NCI-H1048 (cell line): Measurements from ENCODE around the gene AATF.
"Not testable (repeated sequence)": the region's sequence is repeated elsewhere in the genome, so short reads cannot be mapped to it uniquely, and the experiment has no call there.

Experiments
- DNase-seq: peaks from one replicate; lab custom pipeline; 2025; lab: John Stamatoyannopoulos, UW

The AATF gene

DNA sequence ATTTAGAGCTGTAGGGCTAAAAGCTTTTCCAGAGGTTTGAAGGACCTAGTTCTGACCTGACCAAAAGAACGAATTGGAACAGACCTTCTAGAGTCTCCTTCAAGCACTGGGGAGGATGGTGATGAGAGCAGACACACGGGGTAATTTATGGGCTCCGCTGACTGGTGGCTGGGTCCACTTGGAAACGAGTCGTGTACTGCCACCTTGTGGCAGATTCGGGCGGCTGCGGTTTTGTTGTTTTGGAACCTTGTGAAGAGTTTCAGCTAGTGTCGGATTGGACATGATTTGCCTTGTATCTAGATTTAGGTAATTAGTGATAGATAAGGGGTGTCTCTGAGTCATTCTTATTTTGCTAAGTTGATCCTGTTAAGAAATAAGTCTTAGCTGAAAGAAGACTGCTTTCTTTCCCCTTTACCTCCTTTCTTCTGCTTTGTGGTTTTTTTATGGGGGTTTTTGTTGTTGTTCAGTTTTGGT is 98.9 kb downstream of the AATF start:
- peak; percentile 21 for DNase-seq

DNA sequence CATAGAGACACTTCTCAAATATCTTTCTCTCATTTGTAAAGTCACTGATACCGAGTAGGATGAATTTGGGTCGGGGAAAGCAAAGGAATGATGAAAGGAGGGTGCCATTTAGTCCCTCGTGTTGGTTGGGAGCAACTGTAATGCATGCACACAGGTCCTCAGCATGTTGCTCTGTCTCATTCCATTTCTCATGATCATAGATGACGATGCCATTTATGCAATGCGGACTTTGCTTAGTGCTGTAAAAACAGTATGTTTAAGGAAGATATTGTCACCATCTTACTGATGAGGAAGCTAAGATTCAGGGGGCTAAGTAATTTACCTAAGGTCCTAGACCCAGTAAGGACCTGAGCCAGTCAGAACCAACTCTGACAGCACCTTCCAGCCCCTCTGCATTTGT is 100.1 kb downstream of the AATF start:
- no peak for DNase-seq

DNA sequence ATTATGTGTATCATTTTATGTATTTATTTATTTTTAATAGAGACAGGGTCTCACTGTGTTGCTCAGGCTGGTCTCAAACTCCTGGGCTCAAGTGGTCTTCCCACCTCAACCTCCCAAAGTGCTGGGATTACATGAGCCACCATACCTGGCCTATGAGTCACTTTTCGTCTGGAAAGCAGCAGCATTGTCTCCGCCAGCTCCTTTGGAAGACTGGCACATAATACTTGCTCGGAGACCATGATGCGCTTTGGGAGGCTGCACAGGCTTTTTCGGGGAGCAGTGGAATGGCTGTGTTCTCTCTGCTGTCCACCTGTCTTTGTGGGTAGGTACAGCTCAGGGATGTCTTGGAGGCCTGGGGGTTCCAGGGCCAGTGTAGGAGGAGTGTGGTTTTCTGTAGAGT is 102.2 kb downstream of the AATF start:
- no peak for DNase-seq

DNA sequence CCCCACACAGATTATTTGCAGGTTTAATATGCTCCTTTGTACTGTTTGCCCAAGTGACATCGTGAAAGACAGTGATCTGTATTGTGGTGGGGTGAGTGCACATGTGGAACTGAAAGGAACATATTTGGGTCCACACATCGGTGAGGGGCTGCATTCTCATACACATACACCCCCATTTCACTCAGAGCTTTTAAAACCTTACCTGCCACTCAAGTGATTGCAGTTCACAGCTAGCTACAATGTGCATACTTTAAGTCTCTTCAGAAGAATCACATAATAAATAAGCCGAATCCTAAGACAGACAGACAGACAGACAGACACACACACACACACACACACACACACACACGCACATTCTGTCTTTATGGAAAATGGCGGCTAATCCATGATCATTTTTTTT is 102.6 kb downstream of the AATF start:
- no peak for DNase-seq

DNA sequence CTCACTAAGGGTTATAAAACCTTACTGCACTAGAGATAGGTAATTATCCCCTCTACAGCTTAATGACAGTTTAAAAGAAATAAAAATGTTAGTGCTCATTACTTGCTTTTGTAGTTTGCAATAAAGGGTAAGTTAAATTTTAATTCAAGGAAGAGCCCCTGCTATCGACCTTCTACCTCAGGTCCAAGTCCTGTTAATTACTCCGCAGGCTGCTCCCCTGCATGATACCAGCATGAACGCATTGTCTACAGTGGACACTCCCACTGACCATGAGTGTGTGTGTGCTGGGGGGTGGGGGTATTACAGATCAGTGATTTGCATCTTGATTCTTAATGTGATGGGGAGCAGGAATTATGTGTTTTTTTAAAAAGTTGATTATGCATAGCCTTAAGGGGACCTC is 103.1 kb downstream of the AATF start:
- no peak for DNase-seq

DNA sequence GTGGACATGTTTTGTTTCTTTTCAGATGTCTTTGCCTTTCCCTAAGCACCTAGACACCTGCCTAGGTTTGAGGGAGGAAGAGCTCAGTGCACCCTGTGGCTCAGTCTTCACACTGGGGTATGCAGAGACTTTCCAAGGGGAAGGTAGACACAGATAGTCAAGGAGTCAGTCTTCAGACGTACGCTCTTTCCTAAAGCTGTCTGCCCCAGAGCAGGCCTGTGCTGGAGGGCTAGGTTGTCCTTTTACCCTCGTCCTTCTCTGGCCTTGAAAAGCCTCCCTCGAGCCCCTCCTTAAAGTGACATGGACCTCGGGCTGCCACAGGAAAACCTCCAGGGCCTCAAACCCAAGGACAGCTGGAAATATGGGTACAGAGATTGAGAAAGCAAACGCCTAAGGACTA is 103.7 kb downstream of the AATF start:
- no peak for DNase-seq

DNA sequence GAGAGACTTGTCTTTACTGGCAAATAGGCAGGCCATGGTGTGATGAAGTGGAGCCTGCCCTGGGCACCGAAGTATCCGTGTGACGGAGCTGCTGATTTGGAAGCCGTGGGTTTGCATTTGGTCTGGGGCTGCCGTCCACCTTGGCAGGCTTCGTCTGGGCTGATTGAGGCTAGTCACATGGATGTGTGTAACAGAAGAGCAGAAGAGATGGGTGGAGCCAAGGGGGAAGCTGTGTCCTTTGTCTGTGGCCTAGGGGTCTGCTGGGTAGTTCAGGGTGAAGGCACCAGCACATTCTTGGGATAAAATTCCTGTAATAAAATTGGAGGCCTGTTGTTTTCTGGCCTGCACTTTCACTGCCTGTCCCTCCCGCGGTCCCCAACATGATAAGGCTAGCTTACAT is 106.1 kb downstream of the AATF start:
- no peak for DNase-seq

DNA sequence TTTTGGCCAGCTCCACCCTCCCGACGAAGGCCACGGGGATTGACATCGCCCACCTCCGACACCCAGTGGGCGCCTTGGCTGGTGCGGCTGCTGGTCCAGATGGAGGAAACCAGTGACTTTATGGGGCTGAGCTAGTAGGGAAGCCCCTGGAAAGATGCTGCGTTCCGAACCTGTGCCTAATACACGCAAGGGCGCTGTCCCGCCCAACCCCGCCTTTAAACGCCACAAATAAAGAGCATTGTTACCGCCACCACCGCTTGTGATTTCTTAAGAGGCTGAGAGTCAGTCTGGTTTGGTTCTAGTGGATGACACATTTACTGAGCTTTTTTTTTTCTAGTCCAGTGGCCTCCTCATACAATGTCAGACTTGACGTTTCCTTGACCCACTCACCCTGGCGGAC is 107.9 kb downstream of the AATF start:
- DNase-seq: no peak

DNA sequence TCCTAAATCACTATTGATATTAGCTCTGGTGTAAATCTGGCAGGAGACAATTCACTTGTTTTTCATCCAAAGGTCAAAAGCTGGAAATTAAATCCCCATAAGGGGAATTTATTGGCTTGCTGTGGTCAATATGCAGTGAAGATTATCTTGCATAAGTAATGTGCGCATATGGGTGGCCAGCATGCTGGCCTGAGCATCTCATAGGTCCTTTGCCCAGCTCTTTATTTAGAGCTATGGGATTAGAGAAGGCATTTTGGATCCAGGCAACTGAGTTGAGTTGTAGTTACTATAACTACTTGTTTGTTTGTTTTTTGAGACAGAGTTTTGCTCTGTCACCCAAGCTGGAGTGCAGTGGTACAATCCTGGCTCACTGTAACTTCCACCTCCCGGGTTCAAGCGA is 110.7 kb downstream of the AATF start:
- no peak for DNase-seq

DNA sequence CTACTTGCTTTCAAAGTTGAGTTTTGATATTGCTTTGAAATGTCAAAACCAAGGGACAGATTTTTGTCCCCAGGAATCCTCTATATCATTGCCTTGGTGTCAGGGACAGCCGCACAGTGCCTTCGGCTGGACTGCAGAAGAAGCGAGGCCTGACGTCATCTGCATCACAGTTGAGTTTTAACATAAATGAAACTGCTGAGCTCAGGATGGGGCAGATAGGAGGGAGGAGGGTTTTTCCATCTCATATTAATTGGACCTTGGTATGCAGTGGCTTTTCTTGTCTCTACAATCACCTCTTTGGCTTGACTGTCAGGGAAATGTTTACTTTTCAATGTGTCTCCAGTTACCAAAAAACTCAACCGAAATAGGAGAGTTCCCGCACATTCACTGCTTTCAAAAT is 111.3 kb downstream of the AATF start:
- no peak for DNase-seq

DNA sequence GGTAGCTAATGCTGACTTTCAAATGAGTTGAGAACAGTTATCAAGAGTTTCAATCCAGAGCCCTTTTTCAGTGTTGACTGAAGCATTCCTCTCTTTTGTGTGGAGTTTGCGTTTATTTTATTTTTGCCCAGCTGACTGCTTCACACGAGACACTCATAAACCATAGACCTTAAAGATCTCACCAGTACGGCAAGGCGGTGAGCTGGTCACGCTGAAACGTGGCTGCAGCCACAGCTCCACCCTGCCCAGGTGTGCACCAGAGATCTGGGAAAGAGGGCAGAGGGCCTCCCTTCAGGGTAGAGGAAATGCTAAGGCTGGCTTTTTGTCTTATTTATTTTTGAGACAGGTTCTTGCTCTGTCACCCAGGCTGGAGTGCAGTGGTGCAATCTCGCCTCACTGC is 112.2 kb downstream of the AATF start:
- DNase-seq: no peak

DNA sequence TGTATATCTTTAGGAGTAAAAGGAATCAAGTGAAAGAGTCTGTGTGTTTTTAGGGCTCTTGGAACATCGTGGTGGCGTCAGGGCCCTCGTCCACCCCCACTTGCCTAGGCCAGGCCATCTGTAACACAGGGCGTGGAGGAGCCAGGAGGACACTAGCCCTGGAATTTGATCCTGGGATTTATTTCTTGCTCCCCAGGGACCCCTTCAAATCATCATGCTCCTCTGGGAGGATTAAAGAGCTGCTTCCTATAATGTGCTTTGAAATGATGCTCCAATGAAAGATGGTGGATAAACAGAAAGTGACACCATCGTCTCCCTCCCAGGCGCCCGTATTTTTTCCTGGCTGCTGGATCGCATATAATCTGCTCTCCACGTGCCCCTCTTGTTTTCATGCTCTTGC is 113.3 kb downstream of the AATF start:
- no peak for DNase-seq

DNA sequence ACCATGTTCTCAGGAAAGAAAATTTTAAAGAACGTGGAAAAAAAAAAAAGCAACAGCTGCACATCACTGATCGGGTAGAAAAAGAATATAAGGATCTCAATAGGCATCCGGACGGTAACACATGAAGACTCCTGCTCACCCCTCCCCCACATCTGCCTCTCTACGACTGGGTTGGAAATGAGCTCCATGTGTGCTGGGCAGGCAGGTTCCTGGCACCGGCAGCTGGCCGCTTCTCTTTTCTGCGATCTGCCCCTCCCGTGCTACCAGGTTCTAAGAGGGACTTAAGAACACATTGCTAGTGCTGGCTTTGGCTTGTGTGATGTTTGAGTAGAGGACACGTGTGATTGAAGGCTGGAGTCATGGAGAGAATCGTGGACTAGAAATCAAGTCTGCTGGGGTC is 115.5 kb downstream of the AATF start:
- no peak for DNase-seq

DNA sequence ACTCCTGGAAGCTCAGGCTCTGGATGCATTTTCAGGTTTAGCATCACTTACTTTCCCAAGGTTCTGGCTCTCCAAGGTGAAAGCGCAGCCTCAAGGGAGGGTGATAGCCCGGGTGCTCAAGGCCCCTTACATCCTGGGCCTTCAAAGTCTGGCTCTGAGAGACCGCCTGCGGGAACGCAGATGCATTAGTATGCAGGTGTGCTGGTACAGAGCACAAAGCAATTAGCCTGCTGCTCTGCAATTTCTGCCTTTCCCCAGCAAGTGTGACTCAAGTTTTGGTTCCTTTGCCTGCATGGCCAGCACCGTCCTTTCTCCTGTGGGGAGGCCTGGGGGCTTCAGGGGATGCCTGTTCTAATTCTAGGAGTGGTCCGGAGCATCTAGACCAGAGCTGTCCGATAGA is 116.2 kb downstream of the AATF start:
- DNase-seq: no peak

DNA sequence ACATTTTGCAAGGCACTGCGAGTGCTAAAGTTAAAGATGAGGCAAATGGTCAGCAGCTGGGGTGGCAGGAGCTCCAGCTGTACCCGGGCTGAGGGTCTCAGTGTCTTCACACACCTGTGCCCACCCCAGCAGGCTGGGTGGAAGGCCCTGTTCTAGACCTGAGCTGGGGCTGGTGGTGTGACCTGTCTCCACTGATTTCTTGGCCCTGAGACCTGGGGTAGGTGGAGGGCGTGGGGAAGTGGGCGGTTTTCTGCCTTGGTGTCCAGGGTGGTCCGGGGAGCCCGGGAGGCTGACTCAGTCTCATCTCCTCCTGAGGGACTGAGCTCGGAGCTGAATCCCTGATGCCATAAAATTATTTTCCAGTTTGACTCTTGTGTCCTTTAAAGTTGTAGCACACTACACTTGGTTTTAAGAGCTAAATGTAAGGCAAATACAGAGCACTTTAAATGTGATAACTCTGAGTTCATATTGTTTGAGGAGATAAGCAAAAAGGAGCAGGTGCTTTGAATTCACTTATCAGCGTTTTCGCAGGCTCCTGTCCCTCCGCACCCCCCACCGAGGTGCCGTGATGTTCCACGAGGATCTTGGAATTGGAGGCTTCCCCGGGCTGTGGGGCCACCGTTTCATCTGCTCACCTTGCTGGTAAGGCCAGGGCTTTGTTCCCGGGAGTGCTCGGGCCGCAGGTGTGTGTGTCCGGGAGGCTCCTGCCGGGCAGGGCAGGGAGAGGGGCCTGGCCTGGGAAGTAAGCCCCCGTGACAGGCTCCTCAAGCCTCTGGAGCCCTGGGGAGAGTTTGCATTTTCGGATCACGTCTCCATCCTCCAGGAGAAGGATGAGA is 117.0 kb downstream of the AATF start:
- DNase-seq: no peak

DNA sequence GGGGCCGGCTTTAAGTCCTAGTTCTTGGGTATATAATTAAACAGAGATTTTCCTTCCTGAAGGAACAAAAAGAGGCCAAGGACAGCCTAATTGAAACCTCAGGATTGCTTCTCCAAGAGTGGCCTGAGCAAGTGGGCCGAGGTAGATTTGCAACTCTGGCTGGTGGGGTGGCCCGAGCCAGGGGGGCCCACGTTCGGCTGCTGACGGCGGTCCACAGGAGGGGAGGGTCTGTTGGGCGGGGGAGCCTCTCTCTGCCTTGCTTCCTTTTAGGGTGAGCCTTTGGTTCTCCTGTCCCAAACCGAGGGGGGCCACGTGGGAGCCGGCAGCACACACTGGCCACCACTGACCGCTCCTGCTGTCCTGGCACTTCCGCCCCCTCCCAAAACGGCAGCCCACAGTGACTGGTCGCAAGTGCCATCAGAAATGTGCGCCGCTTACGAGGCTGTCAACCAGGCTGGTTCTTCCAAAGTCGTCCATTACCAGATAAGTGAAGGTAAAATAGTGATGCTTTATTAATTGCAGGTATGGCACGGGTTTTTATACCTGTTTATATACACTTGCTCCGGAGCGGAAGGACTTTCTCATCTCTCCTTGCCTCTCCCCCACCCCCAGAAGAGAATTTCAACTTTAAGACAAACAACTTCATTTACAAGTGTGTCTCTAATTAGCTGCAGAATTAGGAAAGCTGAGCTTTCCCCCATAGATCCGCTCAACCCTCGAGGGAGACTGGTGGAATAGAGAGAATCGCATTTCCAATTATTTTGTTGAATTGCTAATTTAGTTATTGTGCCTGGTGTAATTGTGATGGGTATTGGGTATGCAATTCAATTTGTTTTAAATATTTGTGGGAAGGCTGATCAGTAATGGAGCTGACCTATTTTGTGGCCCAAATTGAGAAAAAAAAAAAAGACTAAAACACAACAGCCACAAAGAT is 117.8 kb downstream of the AATF start:
- DNase-seq: no peak

DNA sequence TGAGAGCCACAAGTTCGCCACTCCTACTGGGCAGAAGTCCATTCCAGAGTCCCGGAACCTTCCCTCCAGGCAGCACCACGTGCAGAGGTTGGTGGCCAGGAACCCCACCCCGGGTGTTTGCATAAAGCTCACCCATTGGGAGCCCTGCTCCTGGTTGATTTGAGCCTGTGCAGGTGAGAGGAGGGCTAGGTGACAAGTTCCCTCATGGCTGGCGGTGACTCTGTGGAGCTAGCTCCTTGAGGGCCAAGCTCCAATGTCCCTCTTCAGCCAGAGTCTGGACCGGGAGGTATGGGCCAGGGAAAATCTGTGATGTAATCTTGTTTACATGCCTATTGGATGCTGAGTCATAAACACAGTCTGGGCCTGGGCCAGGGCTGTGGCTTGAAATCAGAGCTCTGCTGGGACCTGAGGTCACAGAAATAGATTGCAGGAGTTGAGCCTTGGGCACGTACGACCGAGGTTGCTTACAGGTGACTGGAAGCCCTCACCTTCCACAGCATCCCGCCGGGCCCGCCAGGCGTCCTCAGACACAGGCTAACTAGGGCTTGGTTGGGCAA is 118.9 kb downstream of the AATF start:
- no peak for DNase-seq

DNA sequence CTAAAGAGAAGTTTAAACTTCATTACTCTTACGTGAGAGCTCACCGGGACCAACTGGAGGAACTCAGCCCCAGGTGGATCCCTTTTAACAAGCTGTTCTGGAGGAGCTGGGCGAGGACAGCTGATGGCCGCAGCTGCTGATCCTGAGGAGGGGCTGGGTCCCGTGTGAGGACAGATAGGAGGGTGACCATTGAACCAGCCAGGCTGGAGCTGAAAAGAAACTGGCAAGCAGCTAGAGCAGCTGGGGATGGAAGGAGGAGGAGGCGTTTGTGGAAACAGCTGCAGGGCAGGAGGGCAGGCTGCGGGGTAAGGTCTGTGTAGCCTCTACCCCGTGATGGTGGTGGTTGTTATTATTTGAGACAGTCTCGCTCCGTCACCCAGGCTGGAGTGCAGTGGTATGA is 119.5 kb downstream of the AATF start:
- DNase-seq: no peak

DNA sequence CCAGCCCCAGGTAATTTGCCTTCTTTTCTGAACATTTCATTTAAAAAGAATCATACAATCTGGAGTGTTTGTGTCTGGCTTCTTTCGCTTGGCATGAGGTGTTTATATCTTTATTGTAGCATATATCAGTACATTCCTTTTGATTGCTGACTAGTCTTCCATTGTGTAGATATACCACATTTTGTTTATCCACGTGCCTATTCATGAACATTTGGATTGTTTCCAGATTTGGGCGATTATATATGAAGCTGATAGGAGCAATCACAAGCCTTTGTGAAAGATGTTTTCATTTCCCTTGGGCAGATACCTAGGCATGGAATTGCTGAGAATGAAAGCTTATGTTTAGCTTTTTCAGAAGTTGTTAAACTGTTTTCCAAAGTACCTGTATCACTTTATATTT is 120.3 kb downstream of the AATF start:
- DNase-seq: no peak

DNA sequence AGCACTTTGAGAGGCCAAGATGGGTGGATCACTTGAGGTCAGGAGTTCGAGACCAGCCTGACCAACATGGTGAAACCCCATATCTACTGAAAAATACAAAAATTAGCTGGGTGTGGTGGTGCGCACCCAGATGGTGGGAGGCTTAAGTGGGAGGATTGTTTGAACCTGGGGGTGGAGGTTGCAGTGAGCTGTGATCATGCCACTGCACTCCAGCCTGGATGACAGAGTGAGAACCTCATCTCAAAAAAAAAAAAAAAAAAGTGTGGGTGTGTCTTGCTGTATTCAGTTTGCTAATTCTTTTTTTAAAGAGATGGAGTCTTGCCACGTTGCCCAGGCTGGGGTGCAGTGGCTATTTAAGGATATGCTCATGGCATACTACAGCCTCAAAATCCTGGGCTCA is 124.7 kb downstream of the AATF start:
- not testable (repeated sequence) for DNase-seq

DNA sequence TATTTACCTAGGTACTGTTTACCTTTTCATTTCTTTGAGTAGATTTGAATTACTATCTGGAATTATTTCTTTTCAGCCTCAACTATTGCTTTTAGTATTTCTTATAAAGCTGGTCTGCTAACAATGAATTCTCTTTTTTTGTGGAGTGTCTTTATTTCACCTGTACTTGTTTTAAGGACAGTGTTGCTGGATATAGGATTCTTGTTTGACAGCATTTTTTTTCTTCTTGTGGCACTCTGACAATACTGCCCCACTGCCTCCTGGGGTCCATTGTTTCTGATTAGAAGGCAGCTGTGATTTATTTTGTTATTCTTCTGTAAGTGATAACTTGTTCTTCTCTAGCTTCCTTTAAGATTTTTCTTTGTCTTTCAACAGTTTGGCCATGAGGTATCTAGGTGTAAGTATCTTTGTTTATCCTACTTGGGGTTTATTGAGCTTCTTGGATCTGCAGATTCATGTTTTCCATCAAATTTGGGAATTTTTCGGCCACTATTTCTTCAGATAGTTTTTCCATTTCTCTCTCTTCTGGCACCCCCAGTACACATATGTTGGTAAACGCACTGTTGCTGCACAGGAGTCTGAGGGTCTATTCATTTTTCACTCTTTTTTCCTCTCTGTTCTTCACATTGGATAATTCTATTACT is 130.4 kb downstream of the AATF start:
- no peak for DNase-seq

DNA sequence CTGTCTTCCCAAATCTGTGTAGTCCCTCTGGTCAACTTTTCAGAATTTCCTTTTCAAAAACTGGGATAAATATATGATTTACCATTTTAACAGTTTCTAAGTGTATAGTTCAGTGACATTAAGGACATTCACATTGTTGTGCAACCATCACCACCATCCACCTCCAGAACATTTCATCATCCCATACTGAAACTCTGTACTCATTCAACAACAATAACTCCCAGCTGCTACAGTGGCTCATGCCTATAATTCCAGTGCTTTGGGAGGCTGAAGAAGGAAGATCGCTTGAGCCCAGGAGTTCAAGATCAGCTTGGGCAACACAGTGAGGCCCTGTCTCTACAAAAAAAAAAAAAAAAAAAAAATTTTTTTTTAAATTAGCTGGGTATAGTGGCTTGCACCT is 131.0 kb downstream of the AATF start:
- no peak for DNase-seq
